ENCODE results near the gene EIF2S1. TPM values are rescaled to one million over a fixed set of nuclear protein-coding genes. Genes with fewer than 3 reads are reported as not detected.
"Not testable (repeated sequence)": the region's sequence is repeated elsewhere in the genome, so short reads cannot be mapped to it uniquely, and the experiment has no call there.

Gene EIF2S1
- total RNA-seq, 2 donors from 2014 or later, result 53.1 to 63.6 TPM

- TF ChIP-seq POLR2AphosphoS5 (IDR thresholded peaks at IDR 0.05), result no peak
- no peak for TF ChIP-seq POLR2A (IDR thresholded peaks at IDR 0.05)
- TF ChIP-seq CTCF (IDR thresholded peaks at IDR 0.05), result no peak
- Histone ChIP-seq H3K4me1 (replicated peaks) (peaks cover 7% of the 10 kb centered on the region), H3K4me3 (no peak overlapping the region), H3K27me3 (replicated peaks; ENCODE audit: insufficient read depth) (no peaks in the 10 kb centered on the region), H3K27ac (no peak overlapping the region), H3K9me3 (no peaks in the 10 kb centered on the region), H3K36me3 (no peaks in the 10 kb centered on the region)
- no peak for DNase-seq (ENCODE audit: low spot score)
- WGBS, result 68% methylated on average over 2 of the region's 2 CpGs
- intact Hi-C loops (cut with DNase I), result no loop called here
Measured at GRCh38 chr14:67396381-67396970, 36.3 kb downstream of the EIF2S1 start.

GRCh38 chr14:67397536-67397935 lies 37.4 kb downstream of the EIF2S1 start:
- Histone ChIP-seq H3K27me3 (replicated peaks; ENCODE audit: insufficient read depth) (no peaks in the 10 kb centered on the region), H3K4me1 (replicated peaks) (peaks cover 7% of the 10 kb centered on the region), H3K36me3 (no peaks in the 10 kb centered on the region), H3K27ac (no peak overlapping the region), H3K4me3 (no peak overlapping the region), H3K9me3 (no peaks in the 10 kb centered on the region)
- 91% methylated on average over 9 of the region's 9 CpGs for WGBS
- intact Hi-C loops (cut with DNase I), result no loop called here
- no peak for TF ChIP-seq POLR2AphosphoS5 (IDR thresholded peaks at IDR 0.05)
- no peak for TF ChIP-seq POLR2A (IDR thresholded peaks at IDR 0.05)
- TF ChIP-seq CTCF (IDR thresholded peaks at IDR 0.05), result no peak
- DNase-seq (ENCODE audit: low spot score), result no peak

- no peak overlapping the region for H3K4me3 ChIP-seq
- H3K9me3 ChIP-seq, result no peaks in the 10 kb centered on the region
- no peaks in the 10 kb centered on the region for H3K27me3 ChIP-seq (replicated peaks; ENCODE audit: insufficient read depth)
- intact Hi-C loops (cut with DNase I), result no loop called here
- no peaks in the 10 kb centered on the region for H3K4me1 ChIP-seq (replicated peaks)
- no peak overlapping the region for H3K27ac ChIP-seq
- WGBS, result 87% methylated on average over 4 of the region's 4 CpGs
- no peaks in the 10 kb centered on the region for H3K36me3 ChIP-seq
- no peak for TF ChIP-seq CTCF (IDR thresholded peaks at IDR 0.05)
- TF ChIP-seq POLR2AphosphoS5 (IDR thresholded peaks at IDR 0.05), result no peak
- TF ChIP-seq POLR2A (IDR thresholded peaks at IDR 0.05), result no peak
- no peak for DNase-seq (ENCODE audit: low spot score)
Measured at GRCh38 chr14:67400434-67400833, 40.3 kb downstream of the EIF2S1 start.

GRCh38 chr14:67405771-67406170 lies 45.6 kb downstream of the EIF2S1 start:
- Histone ChIP-seq H3K27ac (no peak overlapping the region), H3K4me1 (replicated peaks) (no peaks in the 10 kb centered on the region), H3K4me3 (no peak overlapping the region), H3K9me3 (no peaks in the 10 kb centered on the region), H3K36me3 (no peaks in the 10 kb centered on the region), H3K27me3 (replicated peaks; ENCODE audit: insufficient read depth) (no peaks in the 10 kb centered on the region)
- no peak for DNase-seq (ENCODE audit: low spot score)
- TF ChIP-seq POLR2AphosphoS5 (IDR thresholded peaks at IDR 0.05) (no peak), POLR2A (IDR thresholded peaks at IDR 0.05) (no peak), CTCF (IDR thresholded peaks at IDR 0.05) (no peak)
- intact Hi-C loops (cut with DNase I), result no loop called here
- WGBS, result 94% methylated on average over 5 of the region's 5 CpGs

- H3K27me3 ChIP-seq (replicated peaks; ENCODE audit: insufficient read depth); intact Hi-C loops (cut with DNase I); H3K4me1 ChIP-seq (replicated peaks); H3K36me3 ChIP-seq; DNase-seq (ENCODE audit: low spot score); H3K4me3 ChIP-seq; H3K9me3 ChIP-seq; H3K27ac ChIP-seq: not testable (repeated sequence)
- 88% methylated on average over 7 of the region's 7 CpGs for WGBS
Measured at GRCh38 chr14:67408122-67408801, 48.1 kb downstream of the EIF2S1 start.
